NK-92 (cell line): Measurements from ENCODE around the gene ASB15.

Source experiments
- DNase-seq: peaks from one replicate; lab custom pipeline; 2025; ENCODE audit not compliant: unreplicated experiment; lab: John Stamatoyannopoulos, UW

ASB15 gene

DNA sequence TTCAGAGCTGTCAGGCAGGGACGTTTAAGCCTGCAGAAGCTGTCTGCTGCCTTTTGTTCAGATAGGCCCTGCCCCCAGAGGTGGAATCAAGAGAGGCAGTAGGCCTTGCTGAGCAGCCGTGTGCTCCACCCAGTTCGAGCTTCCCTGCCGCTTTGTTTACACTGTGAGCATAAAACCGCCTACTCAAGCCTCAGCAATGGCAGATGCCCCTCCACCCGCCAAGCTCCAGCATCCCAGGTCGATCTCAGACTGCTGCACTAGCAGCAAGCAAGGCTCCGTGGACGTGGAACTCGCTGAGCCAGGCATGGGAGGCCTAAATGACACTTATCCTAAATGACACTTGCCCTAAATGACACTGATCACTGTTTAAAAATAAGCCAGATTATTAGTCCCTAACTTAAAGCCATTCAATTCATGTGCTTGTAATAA lies 6.8 kb upstream of the ASB15 start:
- DNase-seq = no peak

DNA sequence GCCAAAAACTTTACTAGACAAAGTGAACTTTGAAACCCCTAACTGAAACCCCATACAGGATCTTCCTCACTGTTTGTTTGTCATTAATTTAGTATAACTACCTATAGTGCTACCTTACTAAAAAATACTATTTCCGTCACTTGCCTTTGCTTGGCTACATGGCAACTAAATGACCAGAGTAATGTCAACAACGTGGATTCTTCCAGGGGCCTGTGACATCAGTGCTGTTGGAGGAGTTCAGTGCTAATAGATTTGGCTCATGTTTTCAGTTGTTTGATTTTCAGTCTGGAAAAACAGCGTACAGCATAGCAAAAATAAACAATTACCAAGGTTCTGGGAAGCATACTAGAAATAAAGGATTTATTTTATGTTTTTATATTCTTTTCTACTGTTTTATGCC lies 3.0 kb upstream of the ASB15 start:
- DNase-seq = no peak

DNA sequence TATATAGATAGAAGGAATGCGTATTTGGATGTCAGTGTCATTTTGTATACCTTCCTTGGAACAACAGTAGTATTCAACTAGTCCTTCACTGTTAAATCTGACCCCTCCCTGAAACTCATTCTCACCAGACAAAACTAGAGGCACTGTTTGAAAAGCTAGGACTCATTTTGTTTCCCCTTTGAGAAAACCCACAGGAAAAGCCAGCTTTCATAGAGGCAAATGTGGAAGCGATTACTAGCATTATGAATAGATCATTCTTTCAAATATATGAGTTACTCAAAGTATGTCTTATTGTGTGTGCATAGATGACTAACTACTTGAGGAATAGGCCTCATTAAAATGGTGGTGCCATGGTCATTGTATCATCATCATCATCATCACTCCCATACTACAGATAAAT lies 1.9 kb upstream of the ASB15 start:
- DNase-seq = no peak

DNA sequence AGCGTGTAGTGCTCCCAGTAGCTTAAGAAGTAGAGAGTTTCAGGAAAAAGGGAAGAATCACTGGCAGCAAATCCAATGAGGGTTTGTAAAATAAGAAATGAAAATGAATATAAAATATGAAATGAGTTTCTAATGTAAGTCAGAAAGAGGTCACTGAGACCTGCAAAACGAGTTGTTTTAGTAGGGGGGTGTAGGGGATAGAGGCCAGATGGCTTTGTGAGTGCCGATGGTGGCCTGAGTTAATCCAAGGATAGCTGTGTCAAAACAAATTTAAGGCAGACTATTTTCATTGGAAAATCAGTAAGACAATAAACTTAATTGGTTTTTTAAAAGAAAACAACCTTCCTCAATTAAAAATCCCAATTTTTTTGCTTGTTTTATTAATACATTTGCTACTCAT lies 745 bp upstream of the ASB15 start:
- no peak for DNase-seq

DNA sequence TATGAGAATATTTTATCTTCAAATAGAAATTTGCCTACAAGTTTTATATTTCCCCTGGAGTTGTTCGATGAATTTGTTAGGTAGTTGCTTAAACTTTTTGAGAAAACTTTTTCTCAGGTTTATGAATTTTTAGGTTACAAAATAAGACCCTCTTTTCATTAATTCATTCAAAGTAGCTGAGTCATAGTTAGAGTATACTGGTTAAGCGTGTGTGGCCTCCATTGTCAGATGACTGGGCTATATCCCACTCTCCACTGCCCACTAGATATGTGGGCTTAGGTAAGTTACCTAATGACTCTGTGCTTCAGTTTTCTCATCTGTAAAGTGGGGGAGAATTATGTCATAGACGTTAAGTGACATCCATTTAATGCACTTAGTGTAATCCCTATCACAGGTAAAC lies 1.0 kb downstream of the ASB15 start:
- DNase-seq = no peak

DNA sequence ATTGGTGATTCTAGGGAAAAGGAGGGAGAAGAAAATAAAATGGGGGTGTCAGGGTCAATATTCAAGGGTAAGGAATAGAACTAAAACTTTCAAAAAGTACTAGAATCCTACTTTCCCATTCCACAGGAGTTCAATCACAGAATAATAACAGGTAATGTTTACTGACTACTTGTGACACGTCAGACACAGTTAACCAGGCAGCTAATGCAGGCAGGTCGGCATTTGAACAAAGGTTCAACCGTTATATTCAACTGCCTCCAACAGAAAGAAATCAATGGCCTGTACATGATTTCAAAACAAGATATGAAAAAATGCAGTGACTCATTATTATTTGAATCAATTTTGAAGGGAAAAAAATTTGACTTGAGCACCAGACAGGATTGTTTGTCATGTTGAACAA lies 3.1 kb downstream of the ASB15 start:
- no peak for DNase-seq

DNA sequence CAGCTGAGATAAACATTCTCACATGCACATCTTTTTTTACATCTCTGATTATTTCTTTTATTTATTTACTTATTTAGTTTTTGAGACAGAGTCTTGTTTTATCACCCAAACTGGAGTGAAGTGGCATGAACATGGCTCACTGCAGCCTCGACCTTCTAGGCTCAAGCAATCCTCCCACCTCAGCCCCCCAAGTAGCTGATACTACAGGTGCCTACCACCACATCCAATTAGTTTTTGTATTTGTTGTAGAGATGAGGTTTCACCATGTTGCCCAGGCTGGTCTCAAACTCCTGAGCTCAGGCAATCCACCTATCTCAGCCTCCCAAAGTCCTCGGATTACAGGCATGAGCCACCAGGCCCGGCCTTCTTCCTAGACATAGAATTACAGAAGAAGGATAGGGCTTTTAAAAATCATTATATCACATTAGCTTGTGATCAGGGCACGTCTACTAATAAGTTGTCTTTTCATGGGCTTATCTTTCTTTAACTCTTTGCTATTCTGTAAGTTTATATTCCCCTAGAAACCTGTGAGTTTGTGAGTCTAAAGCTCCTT lies 5.9 kb downstream of the ASB15 start:
- DNase-seq = no peak

DNA sequence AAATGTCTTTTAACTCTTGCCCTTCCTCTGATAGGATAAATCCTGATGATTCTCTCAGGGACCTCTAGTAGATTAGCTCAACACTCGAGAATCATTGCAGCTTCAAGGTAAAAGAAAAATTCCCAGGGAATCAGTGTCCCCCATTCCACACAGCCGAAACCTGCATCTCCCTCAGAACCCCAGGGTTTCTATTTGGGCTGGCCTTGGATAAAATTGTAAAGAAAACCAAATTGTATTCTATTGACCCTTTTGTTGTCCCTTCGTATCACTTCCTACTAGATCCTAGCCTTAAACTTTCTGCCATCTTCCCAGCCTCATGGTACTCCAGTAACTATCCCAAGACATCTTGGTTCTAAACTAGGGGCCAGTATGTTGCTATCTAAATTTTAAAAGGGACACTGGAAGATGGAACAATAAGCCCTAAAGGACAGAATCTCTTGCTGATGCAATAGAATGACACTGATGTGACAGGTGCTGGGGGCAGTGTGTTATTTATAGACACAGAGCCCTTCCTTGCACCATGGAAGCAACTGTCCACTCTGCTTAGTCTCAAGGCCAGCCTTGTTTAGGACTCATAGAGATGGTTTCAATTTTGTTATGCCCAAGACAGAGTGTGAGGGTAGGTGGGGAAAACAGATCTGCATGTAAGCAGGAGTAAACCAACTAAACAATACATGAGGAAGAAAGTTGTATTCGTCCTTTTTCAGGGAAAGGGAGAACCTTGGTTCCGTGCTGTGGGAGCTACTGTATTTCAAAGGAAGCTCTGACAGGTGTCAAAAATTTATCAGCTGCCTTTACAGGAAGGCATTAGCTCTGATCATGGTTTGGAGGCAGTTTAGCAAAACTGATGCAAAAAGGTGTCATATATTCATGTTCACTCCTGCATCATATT lies 7.6 kb downstream of the ASB15 start:
- DNase-seq = no peak

DNA sequence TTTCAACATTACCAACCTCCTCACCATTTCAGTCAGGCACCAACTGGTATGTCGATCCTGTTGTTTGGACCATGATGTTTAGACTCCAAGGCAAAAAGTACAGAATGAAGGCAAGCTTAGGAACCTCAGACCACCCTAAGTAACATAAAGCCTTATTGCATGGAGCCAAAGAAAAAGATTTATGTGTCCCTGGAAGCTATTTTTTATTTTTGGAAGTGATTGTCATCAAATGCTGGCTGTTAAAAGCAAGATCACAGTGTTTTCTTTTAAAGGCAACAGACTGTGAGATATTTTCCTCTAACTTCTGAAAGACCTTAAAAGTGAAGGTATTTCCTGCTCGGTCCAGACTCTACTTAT lies 8.2 kb downstream of the ASB15 start:
- no peak for DNase-seq

DNA sequence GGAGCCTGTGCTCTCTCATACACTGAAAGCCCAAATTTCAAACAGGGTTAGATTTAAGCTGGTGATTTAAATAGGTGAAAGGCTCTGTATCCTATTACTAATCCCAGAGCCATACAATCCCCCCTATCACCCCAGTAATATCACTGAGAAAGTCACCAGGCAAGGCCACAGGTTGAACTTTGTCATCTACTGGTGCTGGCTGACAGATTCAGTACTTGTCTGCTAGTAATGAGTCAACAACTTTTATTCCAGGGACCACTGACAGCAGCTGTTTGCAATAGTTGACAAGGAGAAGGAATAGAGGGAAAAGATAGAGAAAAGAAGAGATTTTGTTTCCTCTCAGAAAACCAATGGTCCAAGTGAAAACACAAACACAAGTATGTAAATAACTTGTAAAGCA lies 10.4 kb downstream of the ASB15 start:
- no peak for DNase-seq

DNA sequence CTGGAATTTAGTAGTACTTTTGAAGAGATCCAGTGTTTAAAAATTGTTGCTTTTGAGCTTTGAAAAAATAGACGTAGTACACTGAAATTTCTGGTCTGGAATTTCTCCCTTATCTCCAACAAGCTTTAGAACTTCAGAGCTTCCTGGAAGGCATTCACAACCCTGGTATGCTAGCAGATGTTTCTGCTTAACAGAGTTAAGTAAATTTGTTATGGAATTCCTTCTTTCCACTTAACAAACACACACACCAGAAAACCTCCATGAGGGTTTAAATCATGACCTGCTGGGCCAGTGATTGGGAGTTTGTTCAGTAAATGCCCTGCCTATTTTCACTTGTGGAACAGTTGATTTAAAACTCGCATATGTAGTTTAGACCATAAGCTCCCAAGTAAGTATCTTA lies 13.7 kb downstream of the ASB15 start:
- no peak for DNase-seq

DNA sequence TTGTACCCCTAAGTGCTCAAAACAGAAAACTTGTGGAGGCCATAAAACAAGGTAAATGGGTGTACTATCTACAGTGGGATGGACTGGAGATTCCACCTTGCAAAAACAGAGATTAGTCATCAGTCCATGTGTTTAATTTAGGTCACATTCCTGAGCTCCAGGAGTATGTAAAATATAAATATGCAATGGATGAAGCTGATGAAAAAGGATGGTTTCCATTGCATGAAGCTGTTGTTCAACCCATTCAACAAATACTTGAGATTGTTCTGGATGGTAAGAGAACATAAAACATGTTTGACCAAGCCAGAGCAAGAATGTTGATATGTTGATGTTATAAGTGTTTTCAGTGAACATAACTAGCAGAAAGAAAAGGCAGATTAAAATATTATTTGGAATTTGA lies 14.6 kb downstream of the ASB15 start:
- DNase-seq = no peak

DNA sequence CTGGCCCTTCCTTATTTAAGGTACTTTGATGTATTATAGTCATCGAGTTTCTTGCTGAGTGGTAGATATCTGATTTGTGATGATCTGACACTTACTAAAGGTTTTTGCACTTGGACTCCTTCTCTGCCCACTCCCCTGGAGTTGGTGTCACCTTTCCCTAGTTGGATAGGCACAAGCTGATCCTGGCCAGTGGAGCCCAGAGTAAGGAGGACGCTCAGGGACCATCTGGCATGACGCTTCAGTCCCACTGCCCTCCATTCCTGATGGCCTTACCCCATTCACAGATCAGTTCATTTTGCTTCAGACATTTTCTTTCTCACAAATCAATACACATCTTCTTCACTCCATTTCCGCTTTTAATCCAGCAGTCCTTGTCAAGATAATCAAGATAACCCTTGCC lies 20.1 kb downstream of the ASB15 start:
- no peak for DNase-seq

DNA sequence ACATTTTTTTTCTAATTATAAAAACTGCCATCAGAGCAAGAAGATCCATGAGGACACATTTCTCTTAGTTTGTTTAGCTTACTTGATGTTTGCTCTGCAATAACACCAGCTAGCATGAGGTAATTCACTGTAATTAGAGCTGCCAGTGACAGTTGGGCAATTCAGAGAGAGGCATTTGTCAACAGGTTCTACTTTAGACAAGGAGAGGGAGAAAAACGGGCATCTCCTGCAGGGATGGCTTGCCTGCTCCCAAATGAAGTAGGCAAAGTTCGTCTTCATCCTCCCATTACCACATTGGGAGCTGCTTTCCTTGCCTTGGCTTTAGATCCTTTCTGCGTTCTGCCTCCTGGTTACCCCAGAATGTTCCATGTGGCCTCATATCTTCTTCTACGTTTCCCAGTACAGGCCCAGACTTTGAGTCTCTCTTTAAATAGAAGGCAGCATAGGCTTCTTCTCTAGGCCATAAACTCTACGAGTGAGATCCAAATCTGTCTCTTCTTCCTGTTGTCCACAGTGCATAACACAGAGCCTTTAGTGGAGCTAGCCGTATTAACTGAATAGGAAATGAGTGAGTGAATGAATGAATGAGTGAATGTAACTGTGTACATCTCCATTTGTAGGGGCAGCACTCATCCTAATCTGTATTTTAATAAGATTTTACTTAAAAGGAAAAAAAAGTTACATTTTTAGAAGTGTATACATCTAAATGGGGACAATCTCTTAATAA lies 21.2 kb downstream of the ASB15 start:
- no peak for DNase-seq

DNA sequence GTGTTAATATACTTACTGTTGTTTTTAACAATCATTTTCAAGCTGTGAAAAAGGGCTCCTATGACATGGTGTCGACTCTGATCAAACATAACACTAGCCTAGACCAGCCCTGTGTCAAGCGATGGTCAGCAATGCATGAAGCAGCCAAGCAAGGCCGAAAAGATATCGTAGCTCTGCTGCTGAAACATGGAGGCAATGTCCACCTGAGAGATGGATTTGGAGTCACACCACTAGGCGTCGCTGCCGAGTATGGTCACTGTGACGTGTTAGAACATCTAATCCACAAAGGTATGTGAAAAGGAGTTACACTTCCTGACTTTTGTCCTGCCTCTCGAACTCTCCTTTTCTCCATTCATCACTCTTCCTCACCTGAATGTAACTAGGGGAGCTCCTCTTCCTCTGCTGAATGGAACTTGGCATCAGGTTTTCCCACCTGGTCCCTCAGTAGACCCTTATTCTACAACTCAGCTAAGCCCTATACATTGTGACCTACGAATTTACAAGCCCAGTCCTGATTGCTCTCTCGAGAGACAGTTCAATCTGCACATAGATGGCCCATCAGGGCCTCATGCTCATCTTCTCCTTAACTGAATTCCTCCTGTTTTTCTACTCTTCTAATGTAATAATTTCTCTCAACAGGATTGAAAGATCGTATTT lies 23.0 kb downstream of the ASB15 start:
- no peak for DNase-seq

DNA sequence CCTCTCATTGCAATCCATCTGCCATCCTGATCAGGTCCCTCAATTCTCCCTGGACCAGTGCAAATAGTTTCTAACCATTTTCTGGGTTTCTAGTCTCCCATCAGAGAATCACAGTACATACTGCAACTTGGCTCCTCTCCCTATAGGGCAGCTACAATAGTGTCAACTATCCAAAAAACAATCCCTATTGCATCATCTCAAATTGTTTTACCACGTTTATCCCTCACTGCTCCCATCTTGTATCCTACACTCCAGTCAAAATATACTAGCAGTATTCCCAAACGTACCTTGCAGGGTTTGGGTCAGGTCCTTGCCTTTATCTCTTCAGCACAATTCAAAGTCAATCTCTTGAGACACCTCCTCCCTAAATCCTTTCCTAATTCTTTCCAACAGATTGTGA lies 23.6 kb downstream of the ASB15 start:
- no peak for DNase-seq

DNA sequence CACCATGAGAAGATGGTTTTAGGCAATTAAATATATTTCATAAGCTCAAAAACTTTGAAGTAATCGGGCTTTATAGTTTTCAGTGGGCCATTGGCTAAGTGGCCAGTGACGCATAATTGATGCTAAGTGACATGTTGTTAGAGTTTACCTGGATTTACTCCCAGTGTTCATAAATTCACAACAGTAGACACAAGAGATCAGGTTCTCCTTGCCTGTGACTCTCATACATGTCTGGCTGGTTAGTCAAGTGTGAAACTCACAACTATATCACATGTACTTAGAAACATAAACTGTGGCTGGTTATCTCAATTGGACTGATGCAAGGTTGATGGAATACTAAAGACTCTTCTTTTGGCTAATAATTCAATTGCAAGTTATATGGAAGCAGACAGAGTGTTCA lies 26.2 kb downstream of the ASB15 start:
- no peak for DNase-seq

DNA sequence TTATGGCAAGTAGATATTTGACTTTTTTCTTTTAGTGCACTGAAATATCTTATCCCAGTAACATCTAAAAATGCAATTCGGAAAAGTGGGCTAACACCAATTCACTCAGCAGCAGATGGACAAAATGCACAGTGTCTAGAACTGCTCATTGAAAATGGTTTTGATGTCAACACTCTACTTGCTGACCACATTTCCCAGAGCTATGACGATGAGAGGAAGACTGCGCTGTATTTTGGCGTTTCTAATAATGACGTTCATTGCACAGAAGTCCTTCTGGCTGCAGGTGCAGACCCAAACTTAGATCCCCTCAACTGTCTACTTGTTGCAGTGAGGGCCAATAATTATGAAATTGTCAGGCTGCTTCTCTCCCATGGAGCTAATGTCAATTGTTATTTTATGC lies 27.2 kb downstream of the ASB15 start:
- DNase-seq = no peak

DNA sequence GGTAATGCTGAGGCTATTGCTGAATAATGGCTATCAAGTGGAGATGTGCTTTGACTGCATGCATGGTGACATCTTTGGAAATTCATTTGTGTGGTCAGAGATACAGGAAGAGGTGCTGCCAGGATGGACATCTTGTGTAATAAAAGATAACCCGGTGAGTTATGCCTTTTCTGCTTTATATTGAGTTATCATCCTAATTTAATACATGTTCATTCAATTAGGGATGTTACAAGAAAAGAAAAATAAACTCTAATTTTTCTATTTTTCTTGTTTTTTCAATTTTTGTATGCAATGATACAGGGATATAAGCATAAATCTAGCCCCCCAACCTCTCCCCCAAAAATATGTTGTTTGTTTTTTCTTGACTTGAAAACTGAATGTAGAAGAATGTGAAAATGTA lies 27.7 kb downstream of the ASB15 start:
- DNase-seq = no peak

DNA sequence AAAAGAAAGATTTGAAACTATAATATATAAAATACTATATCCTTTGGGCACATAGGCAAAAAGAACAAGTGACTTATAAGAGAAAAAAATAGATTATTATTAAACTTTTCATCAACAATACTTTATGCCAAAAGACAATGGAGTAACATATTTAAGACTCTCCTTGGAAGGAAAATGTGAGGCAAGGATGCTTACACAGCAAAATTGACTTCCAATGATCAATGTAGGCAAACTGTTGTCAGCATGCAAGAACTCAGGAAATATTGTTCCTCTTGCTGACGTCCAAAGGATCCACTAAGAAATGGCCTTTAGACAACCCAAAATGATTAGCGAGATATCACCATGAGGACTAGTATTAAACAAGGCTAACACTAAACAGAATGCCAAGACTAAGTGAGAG lies 31.2 kb downstream of the ASB15 start:
- no peak for DNase-seq

DNA sequence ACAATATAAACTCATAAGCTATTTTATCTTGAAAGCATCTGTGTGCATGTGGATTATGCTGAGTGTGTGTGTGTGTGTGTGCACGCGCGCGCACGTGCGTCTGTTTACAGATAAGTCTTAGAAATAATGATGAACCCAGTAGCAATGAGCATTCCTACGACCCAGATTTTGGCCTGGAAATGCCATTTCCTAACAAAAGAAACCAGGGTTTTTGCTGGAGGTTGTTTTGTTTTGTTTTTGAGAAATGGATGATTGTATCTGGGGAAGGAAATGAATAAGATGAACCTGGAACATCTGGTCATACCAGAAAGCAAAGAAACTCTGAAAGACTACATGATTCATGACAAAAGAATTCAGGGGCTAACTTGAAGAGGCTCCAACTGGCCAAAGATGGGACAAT lies 31.9 kb downstream of the ASB15 start:
- DNase-seq = no peak
